GM19240 (cell line): Measurements from ENCODE around the gene ENGASE.

Source experiments
- DNase-seq: peaks from one replicate; pipeline ENCODE4 v3.0.0; 2011; ENCODE audit warnings: low spot score; ENCODE audit not compliant: insufficient read length

ENGASE gene

DNA sequence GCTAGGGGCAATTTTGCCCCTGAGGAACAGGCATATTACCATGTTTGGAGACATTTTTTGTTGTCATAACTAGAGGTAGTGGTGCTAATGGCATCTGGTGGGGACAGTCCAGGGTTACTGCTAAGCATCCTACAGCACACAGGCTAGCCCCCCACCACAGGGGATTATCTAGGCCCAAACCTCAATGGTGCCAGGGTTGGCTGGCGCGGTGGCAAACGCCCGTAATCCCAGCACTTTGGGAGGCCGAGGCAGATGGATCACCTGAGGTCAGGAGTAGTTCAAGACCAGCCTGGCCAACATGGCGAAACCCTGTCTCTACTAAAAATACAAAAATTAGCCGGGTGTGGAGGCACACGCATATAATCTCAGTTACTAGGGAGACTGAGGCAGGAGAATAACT is 35.5 kb upstream of the ENGASE start:
- no peak for DNase-seq

DNA sequence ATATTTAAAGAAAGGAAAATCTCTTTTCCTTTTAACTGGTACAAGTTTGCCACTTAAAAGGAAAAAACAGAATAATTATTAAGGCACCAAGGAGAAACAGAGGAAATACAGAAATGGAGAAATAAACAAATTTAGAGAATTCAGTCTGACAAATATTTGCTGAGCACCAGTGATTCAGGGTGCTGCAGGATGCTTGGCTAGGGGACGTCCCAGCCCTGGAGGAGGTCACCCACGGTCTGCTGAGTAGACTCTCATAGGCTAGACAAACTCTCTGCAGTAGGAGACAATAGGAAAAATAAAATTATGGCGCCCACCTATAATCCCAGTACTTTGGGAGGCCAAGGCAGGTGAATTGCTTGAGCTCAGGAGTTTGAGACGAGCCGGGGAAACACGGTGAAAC is 34.7 kb upstream of the ENGASE start:
- DNase-seq, result no peak

DNA sequence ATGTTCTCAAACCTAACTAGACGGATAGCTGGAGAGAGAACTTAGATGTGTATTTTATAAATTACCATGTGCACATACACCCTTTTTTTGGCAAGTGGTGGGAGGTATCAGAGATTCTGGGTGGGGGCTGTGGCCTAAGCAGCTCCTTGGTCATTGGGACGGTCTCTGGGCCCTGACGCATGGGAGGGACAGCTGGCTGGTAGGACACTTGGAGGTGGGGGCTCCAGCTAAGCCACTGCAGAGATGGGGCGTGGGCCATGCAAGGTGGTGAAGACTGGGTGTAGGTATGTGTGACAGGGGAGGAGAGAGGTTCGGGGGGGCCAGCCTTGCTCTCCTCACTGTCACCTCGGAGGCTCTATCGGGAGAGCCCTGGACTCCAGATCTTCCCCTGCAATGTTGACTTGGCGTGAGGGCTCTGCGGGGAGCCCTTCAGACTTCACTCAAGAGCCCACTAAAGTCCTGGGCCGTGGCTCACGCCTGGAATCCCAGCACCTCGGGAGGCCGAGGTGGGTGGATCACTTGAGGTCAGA is 33.5 kb upstream of the ENGASE start:
- no peak for DNase-seq

DNA sequence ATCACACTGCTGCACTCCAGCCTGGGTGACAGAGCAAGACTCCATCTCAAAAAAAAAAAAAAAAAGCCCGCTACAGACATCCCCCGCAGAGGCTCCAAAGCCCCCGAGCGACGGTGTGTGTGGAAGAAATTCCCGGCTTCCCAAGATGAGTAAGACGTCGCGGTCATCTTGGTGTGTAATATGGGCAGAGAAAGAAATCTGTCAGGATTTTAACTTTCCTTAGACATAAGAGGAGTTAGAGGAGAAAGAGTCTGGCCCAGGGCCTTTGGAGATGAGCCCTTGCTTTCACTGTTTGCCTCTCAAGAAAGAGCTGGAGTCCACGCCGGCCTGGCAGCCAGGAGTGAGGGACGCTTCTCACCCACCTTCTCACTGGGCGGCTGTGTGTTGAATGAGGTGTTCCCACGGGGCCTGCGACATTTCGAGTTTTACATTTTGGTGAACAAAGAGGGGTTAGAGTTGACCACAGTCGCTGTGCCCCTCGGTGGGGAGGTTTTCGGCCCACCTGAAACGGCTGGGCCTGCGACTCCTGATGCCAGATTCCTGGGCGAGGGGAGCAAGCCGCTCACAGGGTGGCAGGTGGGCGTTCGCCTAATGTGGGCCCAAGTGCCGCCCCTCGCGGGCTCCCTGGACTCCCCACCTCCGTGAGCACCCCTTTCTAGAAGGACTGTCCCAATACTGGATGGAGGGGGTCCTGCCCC is 32.8 kb upstream of the ENGASE start:
- DNase-seq, result no peak

DNA sequence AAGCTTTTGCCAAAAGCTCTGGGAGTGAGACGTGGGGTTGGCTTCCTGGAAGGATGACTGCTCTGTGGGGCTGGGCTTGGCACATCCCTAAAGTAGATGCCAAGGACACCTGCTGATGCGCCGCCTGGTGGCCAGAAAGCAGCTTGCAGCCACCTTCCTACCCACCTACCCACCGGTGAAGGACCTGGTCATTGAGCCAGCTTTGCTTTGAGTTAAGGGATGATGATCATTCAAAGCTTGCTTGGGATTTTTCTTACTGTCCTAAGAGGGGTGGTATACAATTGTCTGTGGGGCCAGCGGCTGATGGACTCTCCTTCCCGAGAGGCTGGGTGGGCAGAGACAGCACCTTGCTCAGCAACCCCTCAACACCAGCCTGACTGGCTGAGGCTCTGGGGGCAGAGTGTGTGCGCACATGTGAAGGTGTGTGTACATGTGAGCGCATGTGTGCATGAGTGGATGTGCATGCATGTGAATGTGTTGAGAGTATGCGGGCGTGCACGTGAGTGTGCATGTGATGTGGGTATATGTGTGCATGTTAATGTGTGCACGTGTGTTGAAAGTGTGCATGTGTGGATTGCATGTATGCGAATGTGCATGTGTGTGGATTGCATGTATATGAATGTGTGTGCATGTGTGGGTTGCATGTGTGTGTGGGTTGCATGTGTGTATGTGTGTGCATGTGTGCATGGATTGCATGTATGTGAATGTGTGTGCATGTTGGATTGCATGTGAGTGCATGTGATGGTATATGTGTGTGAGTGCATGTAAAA is 32.0 kb upstream of the ENGASE start:
- DNase-seq, result peak; percentile 41

DNA sequence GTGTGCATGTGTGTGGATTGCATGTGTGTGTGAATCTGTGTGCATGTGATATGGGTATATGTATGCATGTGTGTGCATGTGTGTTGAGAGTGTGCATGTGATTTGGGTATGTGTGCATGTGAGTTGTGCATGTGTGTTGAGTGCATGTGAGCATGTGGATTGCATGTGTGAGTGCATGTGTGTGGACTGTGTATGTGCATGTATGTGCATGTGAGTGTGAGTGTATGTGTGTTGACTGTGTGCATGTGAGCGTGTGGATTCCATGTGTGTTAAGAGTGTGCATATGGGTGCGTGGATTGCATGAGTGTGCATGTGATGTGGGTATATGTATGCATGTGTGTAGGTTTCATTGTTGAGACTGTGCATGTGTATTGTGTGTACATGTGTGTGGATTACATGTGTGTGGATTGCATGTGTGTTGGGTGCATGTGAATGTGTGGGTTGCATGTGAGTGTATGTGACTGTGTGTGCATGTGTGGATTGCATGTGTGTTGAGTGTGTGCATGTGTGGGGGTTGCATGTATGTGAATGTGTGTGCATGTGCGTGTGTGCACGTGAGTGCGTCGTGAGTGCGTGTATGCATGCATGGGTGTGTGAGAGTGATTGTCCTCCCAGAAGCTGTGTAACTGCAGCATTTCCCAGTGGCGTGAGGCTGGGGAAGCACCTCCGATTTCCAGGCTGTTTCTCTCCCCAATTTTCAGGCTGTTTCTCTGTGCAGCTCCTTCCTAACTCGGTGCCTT is 31.3 kb upstream of the ENGASE start:
- no peak for DNase-seq

DNA sequence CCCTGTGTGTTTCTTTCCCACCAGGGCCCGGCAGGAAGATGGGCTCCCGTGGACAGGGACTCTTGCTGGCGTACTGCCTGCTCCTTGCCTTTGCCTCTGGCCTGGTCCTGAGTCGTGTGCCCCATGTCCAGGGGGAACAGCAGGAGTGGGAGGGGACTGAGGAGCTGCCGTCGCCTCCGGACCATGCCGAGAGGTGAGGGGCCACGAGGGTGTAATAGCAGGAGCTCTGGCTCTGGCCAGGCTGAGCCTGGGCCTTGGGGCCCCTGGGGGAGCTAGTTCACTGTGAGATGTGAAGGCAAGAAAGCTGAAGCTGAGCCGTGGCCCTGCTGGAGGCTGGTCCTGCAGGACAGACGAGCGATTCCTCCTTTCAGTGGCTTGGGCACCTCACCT is 30.7 kb upstream of the ENGASE start:
- no peak for DNase-seq

DNA sequence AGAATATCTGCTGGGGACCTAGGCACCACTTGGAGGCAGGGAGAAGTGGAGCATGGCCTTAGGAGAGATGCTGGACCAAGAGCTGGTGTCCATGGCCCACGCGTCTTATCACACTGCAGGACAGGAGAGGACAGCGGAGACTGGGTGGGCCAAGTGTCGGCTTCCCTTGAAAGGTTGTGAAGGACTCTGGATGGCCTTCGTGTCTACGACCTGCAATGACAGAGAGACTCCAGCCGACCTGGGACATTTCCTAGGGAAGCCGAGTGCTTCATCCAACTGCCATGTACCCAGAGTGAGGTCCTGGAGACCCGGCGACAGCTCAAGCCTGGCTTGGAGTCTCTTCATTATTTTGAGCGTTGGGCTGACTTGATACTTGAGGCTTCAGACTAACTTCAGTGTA is 30.2 kb upstream of the ENGASE start:
- DNase-seq, result no peak

DNA sequence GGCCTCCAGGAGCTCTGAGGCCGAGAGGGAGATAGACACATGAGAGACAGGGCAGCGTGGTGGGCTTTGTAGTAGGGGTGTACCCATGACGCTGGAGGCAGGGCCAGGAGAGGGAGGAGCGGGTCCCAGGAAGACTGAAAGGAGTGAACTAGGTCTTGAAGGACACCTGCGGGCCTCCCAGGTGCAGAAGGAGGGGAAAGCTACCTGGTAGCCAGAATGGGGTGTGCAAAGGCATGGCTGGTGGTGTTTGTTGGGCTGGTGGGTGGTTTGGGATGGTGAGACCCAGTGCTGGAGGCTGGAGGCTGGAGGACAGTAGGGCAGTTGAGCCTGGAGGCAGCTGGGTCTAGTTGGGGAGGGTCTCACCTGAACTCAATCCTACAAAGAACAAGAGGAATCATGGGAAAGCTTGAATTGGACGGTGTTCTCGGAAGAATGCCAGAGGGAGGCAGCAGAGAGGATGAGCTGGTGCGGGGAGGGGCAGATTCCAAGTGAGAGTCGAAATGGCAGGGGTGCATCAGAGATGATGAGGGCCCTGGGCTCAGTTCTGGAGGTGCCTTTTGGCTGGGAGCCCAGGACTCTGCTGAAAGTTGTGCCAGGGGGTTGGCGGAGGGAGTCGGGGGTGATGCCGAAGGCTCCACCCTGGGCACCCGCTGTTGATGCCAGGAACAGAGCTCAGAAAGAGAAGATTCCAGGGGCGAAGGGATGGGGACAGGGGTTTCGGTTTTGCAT is 29.5 kb upstream of the ENGASE start:
- DNase-seq, result no peak

DNA sequence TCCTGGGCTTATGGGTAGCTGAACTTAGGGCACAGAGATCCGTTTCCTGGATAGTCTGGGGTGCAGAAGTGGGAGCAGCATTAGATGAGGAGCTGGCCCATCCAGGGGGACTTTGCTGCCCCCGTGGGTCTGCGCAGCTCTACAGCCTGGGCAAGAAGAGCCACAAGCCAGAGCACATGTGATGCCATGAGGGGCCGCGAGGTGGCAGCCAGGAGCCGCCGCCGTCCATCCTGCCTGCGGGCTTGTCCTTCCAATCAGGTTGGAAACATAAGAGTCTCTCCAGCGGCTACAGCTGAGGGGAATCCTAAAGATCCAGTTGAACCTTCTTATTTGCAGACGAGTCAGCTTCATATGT is 28.8 kb upstream of the ENGASE start:
- DNase-seq, result peak; percentile 72

DNA sequence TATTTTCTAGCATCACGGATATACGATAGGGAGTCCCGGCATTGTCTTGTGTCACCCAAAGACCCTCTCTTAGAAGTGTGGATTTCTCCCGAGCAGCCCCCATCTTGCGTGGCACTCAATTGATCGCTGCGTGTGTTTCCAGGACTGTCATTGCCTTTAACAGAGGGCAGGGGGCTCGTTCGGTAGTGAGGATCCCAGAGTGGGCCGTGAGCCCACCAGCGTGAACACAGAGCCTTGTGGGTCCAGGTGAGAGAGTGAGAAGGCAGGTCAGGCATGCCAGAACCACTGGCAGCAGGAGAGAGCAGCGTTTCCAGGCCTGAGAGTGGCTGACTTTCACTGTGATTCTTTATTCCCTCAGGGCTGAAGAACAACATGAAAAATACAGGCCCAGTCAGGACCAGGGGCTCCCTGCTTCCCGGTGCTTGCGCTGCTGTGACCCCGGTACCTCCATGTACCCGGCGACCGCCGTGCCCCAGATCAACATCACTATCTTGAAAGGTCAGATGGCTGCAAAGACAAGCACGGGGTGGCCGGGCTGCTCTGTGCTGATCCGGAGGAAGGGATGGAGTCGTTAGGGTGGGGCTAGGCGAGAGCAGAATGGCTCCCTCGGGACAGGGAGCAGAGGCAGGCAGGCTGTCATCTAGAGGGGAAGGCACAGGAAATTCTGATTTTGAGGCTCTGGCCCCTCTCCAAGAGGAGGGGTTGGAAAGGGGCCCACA is 28.3 kb upstream of the ENGASE start:
- no peak for DNase-seq

DNA sequence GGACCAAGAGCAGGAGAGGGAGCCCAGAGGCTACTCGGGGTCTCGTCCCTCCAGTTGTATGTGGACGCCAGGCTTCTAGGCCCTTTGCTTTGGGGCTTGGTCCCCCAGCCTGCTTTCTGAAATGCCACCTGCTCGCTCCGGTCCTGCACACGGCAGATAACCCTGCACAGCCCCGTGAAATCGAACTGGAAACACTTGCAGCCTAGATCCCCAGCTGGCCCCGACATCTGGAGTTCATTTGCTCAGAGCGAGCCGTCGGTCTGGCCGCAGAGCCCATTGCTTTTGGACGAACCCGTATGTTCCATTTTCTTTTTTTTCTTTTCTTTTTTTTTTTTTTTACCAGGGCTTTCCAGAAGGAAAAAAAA is 27.7 kb upstream of the ENGASE start:
- DNase-seq, result no peak

DNA sequence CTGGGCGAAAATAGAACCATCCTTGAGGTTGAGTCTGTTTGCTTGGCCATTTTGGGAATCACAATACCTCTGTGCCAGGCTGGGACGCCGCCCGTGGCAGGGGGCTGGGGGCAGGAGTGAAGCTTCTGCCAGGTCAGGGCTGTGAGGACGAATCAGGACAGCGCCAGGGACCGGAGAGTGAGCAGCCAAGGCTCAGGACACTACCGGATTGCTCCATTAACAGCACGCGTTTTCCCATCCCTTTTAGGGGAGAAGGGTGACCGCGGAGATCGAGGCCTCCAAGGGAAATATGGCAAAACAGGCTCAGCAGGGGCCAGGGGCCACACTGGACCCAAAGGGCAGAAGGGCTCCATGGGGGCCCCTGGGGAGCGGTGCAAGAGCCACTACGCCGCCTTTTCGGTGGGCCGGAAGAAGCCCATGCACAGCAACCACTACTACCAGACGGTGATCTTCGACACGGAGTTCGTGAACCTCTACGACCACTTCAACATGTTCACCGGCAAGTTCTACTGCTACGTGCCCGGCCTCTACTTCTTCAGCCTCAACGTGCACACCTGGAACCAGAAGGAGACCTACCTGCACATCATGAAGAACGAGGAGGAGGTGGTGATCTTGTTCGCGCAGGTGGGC is 27.2 kb upstream of the ENGASE start:
- DNase-seq, result no peak

DNA sequence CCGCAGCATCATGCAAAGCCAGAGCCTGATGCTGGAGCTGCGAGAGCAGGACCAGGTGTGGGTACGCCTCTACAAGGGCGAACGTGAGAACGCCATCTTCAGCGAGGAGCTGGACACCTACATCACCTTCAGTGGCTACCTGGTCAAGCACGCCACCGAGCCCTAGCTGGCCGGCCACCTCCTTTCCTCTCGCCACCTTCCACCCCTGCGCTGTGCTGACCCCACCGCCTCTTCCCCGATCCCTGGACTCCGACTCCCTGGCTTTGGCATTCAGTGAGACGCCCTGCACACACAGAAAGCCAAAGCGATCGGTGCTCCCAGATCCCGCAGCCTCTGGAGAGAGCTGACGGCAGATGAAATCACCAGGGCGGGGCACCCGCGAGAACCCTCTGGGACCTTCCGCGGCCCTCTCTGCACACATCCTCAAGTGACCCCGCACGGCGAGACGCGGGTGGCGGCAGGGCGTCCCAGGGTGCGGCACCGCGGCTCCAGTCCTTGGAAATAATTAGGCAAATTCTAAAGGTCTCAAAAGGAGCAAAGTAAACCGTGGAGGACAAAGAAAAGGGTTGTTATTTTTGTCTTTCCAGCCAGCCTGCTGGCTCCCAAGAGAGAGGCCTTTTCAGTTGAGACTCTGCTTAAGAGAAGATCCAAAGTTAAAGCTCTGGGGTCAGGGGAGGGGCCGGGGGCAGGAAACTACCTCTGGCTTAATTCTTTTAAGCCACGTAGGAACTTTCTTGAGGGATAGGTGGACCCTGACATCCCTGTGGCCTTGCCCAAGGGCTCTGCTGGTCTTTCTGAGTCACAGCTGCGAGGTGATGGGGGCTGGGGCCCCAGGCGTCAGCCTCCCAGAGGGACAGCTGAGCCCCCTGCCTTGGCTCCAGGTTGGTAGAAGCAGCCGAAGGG is 26.4 kb upstream of the ENGASE start:
- no peak for DNase-seq

DNA sequence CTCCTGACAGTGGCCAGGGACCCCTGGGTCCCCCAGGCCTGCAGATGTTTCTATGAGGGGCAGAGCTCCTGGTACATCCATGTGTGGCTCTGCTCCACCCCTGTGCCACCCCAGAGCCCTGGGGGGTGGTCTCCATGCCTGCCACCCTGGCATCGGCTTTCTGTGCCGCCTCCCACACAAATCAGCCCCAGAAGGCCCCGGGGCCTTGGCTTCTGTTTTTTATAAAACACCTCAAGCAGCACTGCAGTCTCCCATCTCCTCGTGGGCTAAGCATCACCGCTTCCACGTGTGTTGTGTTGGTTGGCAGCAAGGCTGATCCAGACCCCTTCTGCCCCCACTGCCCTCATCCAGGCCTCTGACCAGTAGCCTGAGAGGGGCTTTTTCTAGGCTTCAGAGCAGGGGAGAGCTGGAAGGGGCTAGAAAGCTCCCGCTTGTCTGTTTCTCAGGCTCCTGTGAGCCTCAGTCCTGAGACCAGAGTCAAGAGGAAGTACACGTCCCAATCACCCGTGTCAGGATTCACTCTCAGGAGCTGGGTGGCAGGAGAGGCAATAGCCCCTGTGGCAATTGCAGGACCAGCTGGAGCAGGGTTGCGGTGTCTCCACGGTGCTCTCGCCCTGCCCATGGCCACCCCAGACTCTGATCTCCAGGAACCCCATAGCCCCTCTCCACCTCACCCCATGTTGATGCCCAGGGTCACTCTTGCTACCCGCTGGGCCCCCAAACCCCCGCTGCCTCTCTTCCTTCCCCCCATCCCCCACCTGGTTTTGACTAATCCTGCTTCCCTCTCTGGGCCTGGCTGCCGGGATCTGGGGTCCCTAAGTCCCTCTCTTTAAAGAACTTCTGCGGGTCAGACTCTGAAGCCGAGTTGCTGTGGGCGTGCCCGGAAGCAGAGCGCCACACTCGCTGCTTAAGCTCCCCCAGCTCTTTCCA is 25.5 kb upstream of the ENGASE start:
- no peak for DNase-seq

DNA sequence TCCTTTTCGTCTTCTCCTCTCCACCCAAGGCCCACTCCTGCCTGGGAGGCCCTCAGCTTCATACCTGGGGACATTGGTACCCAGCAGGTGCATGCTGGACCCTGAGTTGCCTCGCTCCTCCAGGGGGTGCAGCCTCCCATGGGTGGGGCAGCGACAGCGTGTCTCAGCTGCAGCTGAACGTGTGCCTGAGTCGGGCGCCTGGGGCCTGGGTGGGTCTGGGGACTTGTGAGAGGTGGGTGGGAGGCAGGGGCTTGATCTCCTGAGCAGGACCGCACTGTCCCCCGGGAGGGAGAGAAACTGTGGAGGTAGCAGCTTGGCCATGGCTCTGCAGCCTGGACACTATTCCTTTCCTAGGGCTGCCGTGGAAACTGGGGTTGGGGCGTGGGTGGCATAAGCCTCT is 24.8 kb upstream of the ENGASE start:
- DNase-seq, result no peak

DNA sequence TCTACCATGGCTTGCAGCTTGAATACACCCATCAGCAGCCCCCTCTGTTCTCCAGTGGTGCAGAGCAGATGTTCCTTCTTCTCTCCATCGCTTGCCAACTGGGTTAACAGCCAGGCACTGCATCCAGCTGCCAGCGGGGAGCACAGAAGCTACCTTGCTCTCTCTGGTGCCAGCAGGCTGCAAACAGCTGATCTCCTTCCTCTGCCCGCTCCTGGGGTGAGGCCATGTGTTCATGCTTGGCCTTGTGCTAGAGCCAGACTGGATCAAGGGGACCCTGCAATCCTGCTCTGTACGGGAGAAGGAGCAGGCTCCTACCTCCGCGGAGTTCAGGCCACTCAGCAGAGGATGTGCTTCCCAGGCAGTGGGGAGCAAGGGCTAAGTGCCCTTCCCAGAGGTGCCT is 24.1 kb upstream of the ENGASE start:
- no peak for DNase-seq

DNA sequence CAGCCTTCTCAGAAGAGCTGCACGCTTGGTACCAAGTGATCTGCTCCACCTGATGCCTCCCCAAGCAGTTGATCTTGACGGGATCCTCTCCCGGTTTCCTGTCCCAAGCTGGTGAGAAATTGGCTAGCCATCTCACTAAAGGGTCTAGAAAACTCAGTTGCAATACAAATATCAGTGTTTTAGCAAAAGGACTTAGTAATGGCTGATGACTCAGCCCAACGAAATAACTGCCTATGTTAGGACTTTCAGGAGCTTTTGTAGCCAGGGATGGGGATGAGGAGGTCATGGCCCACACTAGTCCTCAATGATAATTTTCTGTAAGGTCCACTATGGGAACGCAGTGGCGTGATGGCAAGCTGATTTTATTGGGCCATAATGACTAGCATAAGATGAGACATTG is 23.3 kb upstream of the ENGASE start:
- no peak for DNase-seq

DNA sequence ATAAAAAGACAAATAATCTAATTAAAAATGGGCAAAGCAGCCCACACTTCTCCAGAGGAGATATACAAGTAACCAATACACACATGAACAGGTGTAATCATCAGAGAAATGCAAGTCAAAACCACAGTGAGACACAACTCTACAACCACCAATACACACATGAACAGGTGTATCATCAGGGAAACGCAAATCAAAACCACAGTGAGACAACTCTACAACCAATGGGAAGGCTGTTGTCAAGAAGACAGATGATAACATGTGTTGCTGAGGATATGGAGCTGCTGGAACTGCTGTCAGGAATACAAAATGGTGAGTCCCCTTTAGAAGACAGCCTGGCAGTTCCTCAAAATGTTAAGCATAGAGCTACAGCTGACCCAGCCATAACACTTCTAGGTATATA is 22.5 kb upstream of the ENGASE start:
- no peak for DNase-seq
